GM12878 (cell line): ENCODE measurements around the gene PACS2. TPM values are rescaled to one million over a fixed set of nuclear protein-coding genes. Genes with fewer than 3 reads are reported as not detected.

ENCODE experiments used
- ATAC-seq: fragments of 200-7000 bp; cut with Tn5 transposase; 3 replicates; pipeline ENCODE4 v1.9.1; 2020; ENCODE audit warnings: mild to moderate bottlenecking, moderate library complexity
- BruUV-seq: library from RNA; stranded (reverse); fragments of 400-500 nt; replicated peaks from 2 replicates; lab custom pipeline; 2021; lab: Mats Ljungman, UMichigan
- CTCF ChIA-PET: fragments of 300-600 bp; sonication (Branson Sonifier 250); formaldehyde crosslinking; extraction: SDS; loops from one replicate; lab custom pipeline; 2021; ENCODE audit warnings: inconsistent platforms; lab: Yijun Ruan, JAX
- POLR2A ChIA-PET: fragments of 350-600 bp; formaldehyde crosslinking; extraction: SDS; loops from one replicate; lab custom pipeline; 2021; ENCODE audit warnings: inconsistent platforms; lab: Charles Lee
- RAD21 ChIA-PET: fragments of 300-600 bp; sonication (Branson Sonifier 250); formaldehyde crosslinking; loops from one replicate; lab custom pipeline; 2023; ENCODE audit warnings: antibody characterized with exemption; ENCODE audit not compliant: unreplicated experiment; lab: Charles Lee
- SMC1A ChIA-PET: fragments of 300-600 bp; sonication (Branson Sonifier 250); formaldehyde crosslinking; loops from one replicate; lab custom pipeline; 2023; ENCODE audit not compliant: unreplicated experiment, uncharacterized antibody; lab: Charles Lee
- DNase-seq: peaks from one replicate; pipeline ENCODE4 v3.0.0-alpha.2; 2011; ENCODE audit warnings: low read depth, low spot score
- FAIRE-seq: peaks from 3 replicates; lab custom pipeline; 2011; peaks lifted over from hg19 to GRCh38; lab: Jason Lieb, UNC
- H2AFZ ChIP-seq: 2 replicates; pipeline ENCODE4 v1.6.0; 2011; ENCODE audit warnings: low read depth, low read length, control low read depth; ENCODE audit not compliant: control insufficient read depth
- H3K27ac ChIP-seq: 2 replicates; pipeline ENCODE4 v1.5.1; 2011; ENCODE audit warnings: control low read depth; ENCODE audit not compliant: control insufficient read depth, insufficient read depth
- H3K27me3 ChIP-seq, 2 experiments: replicated peaks in 1 of 2; 2 replicates each; pipeline versions ENCODE4 v1.6.0 to v1.6.1; 2011; ENCODE audit warnings: low read length in 1 of 2; ENCODE audit not compliant: control insufficient read depth in 2 of 2, insufficient read depth in 2 of 2
- H3K36me3 ChIP-seq, 2 experiments: 2 replicates each; pipeline ENCODE4 v1.5.1; 2011; ENCODE audit warnings: low read length in 1 of 2; ENCODE audit not compliant: control insufficient read depth in 2 of 2, insufficient read depth in 2 of 2
- H3K4me1 ChIP-seq: 2 replicates; pipeline ENCODE4 v1.6.1; 2011; ENCODE audit warnings: mild to moderate bottlenecking, low read length, moderate library complexity, mixed read lengths; ENCODE audit not compliant: control insufficient read depth, insufficient read depth
- H3K4me2 ChIP-seq: 2 replicates; pipeline ENCODE4 v1.6.0; 2011; ENCODE audit warnings: control low read depth; ENCODE audit not compliant: control insufficient read depth, insufficient read depth
- H3K4me3 ChIP-seq: fragments of 200-600 bp; sonication (generic); 2 replicates; pipeline ENCODE4 v1.5.1; 2016
- H3K79me2 ChIP-seq: 2 replicates; pipeline ENCODE4 v1.6.0; 2011; ENCODE audit warnings: low read length; ENCODE audit not compliant: control insufficient read depth, insufficient read depth
- H3K9ac ChIP-seq: 2 replicates; pipeline ENCODE4 v1.8.0; 2011; ENCODE audit warnings: low read length, control low read depth, mixed read lengths; ENCODE audit not compliant: control insufficient read depth, insufficient read depth
- H3K9me3 ChIP-seq: replicated peaks from 3 replicates; pipeline ENCODE4 v1.5.1; 2011; ENCODE audit warnings: mild to moderate bottlenecking, low read length; ENCODE audit not compliant: control insufficient read depth, insufficient read depth
- H4K20me1 ChIP-seq: 2 replicates; pipeline ENCODE4 v1.6.0; 2011; ENCODE audit not compliant: control insufficient read depth, insufficient read depth
- ATF3 ChIP-seq: IDR thresholded peaks from 2 replicates; pipeline ENCODE4 v1.6.1; 2011; ENCODE audit warnings: low read depth, mild to moderate bottlenecking, low read length, moderate library complexity, borderline replicate concordance; ENCODE audit errors: extremely low read depth
- HDAC6 ChIP-seq: fragments of 200-600 bp; sonication (generic); IDR thresholded peaks from one replicate; pipeline ENCODE4 v1.8.0; 2017; ENCODE audit warnings: antibody characterized with exemption; ENCODE audit not compliant: unreplicated experiment
- IKZF2 ChIP-seq, 2 experiments: fragments of 450-650 bp; IDR thresholded peaks; 2 replicates each; pipeline ENCODE4 v1.6.1; 2017; ENCODE audit warnings: mild to moderate bottlenecking in 2 of 2, moderate library complexity in 2 of 2
- POU2F2 ChIP-seq: IDR thresholded peaks from 3 replicates; pipeline ENCODE4 v1.6.1; 2011; ENCODE audit warnings: low read depth, mild to moderate bottlenecking, low read length, borderline replicate concordance
- ZNF687 ChIP-seq: fragments of 450-650 bp; IDR thresholded peaks from 2 replicates; pipeline ENCODE4 v1.6.1; 2017; ENCODE audit warnings: mild to moderate bottlenecking, moderate library complexity
- WGBS: methylation state at CpG from one replicate; pipeline ENCODE4 v1.1.6; 2016; ENCODE audit warnings: low lambda C conversion rate; ENCODE audit not compliant: insufficient replicate concordance, insufficient coverage; ENCODE audit errors: missing lambda C conversion rate; 5-methylcytosine and 5-hydroxymethylcytosine counted together
- in situ Hi-C: fragments of 300-500 bp; cut with MboI; formaldehyde crosslinking; loops from 9 replicates; pipeline ENCODE4 v1.14.3; 2018; ENCODE audit warnings: mixed read lengths
- intact Hi-C: fragments of 100-400 bp; cut with micrococcal nuclease; formaldehyde crosslinking; loops from one replicate; pipeline ENCODE4 v1.14.2; 2022; ENCODE audit not compliant: unreplicated experiment
- polyA plus RNA-seq, 11 experiments: library from polyadenylated mRNA; depleted of rRNA in 4 of 11; unstranded in 6 of 11; stranded (reverse) in 5 of 11; fragments of >200 nt; fragmentation: Nextera tagmentation in 4 of 11; fragmentation: Illumina TruSeq in 1 of 11; extraction: Ambion mirVana in 4 of 11; extraction: Trizol in 1 of 11; gene quantifications; 1 replicate in 1 of 11; 2 replicates in 10 of 11; pipeline versions ENCODE4 v1.2.1 to v1.2.3, GENCODE V29; 2011 to 2016; ENCODE audit warnings: inconsistent platforms in 2 of 11, missing spikeins in 2 of 11, low read depth in 1 of 11
- total RNA-seq, 4 experiments: library from RNA; depleted of rRNA in 3 of 4; stranded (reverse); fragments of >200 nt in 3 of 4; fragmentation: Illumina TruSeq in 1 of 4; extraction: Trizol in 1 of 4; gene quantifications; 2 replicates each; pipeline versions ENCODE4 v1.2.1 to v1.2.3, GENCODE V29; 2013 to 2021
- TF ChIP-seq, protein P1 (sequence below): fragments of 450-650 bp; IDR thresholded peaks from 2 replicates; pipeline ENCODE4 v1.6.1; 2016; ENCODE audit warnings: mild to moderate bottlenecking, moderate library complexity, borderline replicate concordance

The PACS2 gene
- total and polyA plus RNA-seq, 10 of the 15 experiments (the other 5 are each of a cell fraction or from before 2014, with no cell fraction given) = 0.21 to 37.3 (median 9.4) TPM

GRCh38 chr14:105382343-105383082 lies 68.0 kb downstream of the PACS2 start:
- WGBS = 84% methylated on average over 26 of the region's 26 CpGs
- Histone ChIP-seq H3K9me3 (no peaks in the 10 kb centered on the region), H2AFZ (no peak overlapping the region), H3K79me2 (no peaks in the 10 kb centered on the region), H3K9ac (no peak overlapping the region), H3K4me1 (no peaks in the 10 kb centered on the region), H3K4me3 (no peak overlapping the region), H3K36me3 (no peaks in the 10 kb centered on the region; a peak in 1 of 4 replicates), H3K27ac (no peak overlapping the region), H4K20me1 (no peaks in the 10 kb centered on the region), H3K4me2 (no peak overlapping the region), H3K27me3 (no peaks in the 10 kb centered on the region)
- no peak for DNase-seq
- TF ChIP-seq ATF3 (no peak), HDAC6 (no peak)
- no peak for FAIRE-seq
- intact Hi-C loops = no loop called here
- no peak for ATAC-seq
- in situ Hi-C loops = no loop called here
- BruUV-seq = no TSS peak
- RAD21 ChIA-PET = no interaction called here
- CTCF ChIA-PET = no interaction called here
- SMC1A ChIA-PET = no interaction called here
- POLR2A ChIA-PET = no interaction called here

GRCh38 chr14:105383083-105383730 lies 68.7 kb downstream of the PACS2 start:
- intact Hi-C loops = no loop called here
- Histone ChIP-seq H3K27ac (no peak overlapping the region), H2AFZ (no peak overlapping the region), H3K27me3 (no peaks in the 10 kb centered on the region), H3K79me2 (no peaks in the 10 kb centered on the region), H3K9ac (no peak overlapping the region), H3K4me2 (no peak overlapping the region), H4K20me1 (no peaks in the 10 kb centered on the region), H3K4me1 (no peaks in the 10 kb centered on the region), H3K9me3 (no peaks in the 10 kb centered on the region), H3K4me3 (no peak overlapping the region), H3K36me3 (no peaks in the 10 kb centered on the region; a peak in 1 of 4 replicates)
- ChIA-PET POLR2A (interaction anchor here (0.5 kb wide), 1 partner anchor 40 kb away, joined by 3 read pairs; no protein-coding TSS in a partner anchor), RAD21 (no interaction called here), CTCF (no interaction called here), SMC1A (no interaction called here)
- BruUV-seq = no TSS peak
- no peak for ATAC-seq
- WGBS = 87% methylated on average over 32 of the region's 32 CpGs
- in situ Hi-C loops = no loop called here
- no peak for DNase-seq
- no peak for FAIRE-seq
- TF ChIP-seq POU2F2 (no peak), ZNF687 (no peak), IKZF2 (IDR thresholded peaks at IDR 0.05) (no peak)
- TF ChIP-seq, protein P1, sequence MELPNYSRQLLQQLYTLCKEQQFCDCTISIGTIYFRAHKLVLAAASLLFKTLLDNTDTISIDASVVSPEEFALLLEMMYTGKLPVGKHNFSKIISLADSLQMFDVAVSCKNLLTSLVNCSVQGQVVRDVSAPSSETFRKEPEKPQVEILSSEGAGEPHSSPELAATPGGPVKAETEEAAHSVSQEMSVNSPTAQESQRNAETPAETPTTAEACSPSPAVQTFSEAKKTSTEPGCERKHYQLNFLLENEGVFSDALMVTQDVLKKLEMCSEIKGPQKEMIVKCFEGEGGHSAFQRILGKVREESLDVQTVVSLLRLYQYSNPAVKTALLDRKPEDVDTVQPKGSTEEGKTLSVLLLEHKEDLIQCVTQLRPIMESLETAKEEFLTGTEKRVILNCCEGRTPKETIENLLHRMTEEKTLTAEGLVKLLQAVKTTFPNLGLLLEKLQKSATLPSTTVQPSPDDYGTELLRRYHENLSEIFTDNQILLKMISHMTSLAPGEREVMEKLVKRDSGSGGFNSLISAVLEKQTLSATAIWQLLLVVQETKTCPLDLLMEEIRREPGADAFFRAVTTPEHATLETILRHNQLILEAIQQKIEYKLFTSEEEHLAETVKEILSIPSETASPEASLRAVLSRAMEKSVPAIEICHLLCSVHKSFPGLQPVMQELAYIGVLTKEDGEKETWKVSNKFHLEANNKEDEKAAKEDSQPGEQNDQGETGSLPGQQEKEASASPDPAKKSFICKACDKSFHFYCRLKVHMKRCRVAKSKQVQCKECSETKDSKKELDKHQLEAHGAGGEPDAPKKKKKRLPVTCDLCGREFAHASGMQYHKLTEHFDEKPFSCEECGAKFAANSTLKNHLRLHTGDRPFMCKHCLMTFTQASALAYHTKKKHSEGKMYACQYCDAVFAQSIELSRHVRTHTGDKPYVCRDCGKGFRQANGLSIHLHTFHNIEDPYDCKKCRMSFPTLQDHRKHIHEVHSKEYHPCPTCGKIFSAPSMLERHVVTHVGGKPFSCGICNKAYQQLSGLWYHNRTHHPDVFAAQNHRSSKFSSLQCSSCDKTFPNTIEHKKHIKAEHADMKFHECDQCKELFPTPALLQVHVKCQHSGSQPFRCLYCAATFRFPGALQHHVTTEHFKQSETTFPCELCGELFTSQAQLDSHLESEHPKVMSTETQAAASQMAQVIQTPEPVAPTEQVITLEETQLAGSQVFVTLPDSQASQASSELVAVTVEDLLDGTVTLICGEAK = no peak
